GM18907 (cell line): ENCODE data around the gene TMEM156.

Source experiments
- ATAC-seq: cut with Tn5 transposase; IDR thresholded peaks from one replicate; pipeline ENCODE4 v1.9.1; 2021; ENCODE audit warnings: mild to moderate bottlenecking, moderate library complexity; ENCODE audit not compliant: unreplicated experiment

Gene TMEM156

GRCh38 chr4:38928974-38929373, 103.2 kb downstream of the TMEM156 start:
- ATAC-seq, result no peak

- ATAC-seq, result no peak
Observed at GRCh38 chr4:38928568-38928967, 103.6 kb downstream of the TMEM156 start.

GRCh38 chr4:38926896-38927295, 105.3 kb downstream of the TMEM156 start:
- no peak for ATAC-seq

GRCh38 chr4:38925492-38926413, 106.5 kb downstream of the TMEM156 start:
- ATAC-seq, result no peak

GRCh38 chr4:38924353-38924752, 107.9 kb downstream of the TMEM156 start:
- ATAC-seq, result no peak

- no peak for ATAC-seq
Observed at GRCh38 chr4:38923746-38924145, 108.5 kb downstream of the TMEM156 start.

GRCh38 chr4:38921151-38921550, 111.1 kb downstream of the TMEM156 start:
- ATAC-seq, result no peak

- no peak for ATAC-seq
Observed at GRCh38 chr4:38920677-38921076, 111.5 kb downstream of the TMEM156 start.

GRCh38 chr4:38920186-38920585, 112.0 kb downstream of the TMEM156 start:
- no peak for ATAC-seq

- no peak for ATAC-seq
Observed at GRCh38 chr4:38919494-38919893, 112.7 kb downstream of the TMEM156 start.

GRCh38 chr4:38917481-38918025, 114.7 kb downstream of the TMEM156 start:
- no peak for ATAC-seq
